GM12878 (cell line): Measurements from ENCODE around the gene KHNYN. TPM values are rescaled to one million over a fixed set of nuclear protein-coding genes. Genes with fewer than 3 reads are reported as not detected.

Source experiments
- ATAC-seq: fragments of 200-7000 bp; cut with Tn5 transposase; 3 replicates; pipeline ENCODE4 v1.9.1; 2020; ENCODE audit warnings: mild to moderate bottlenecking, moderate library complexity
- BruUV-seq: library from RNA; stranded (reverse); fragments of 400-500 nt; replicated peaks from 2 replicates; lab custom pipeline; 2021; lab: Mats Ljungman, UMichigan
- CTCF ChIA-PET: fragments of 300-600 bp; sonication (Branson Sonifier 250); formaldehyde crosslinking; extraction: SDS; loops from one replicate; lab custom pipeline; 2021; ENCODE audit warnings: inconsistent platforms; lab: Yijun Ruan, JAX
- POLR2A ChIA-PET: fragments of 350-600 bp; formaldehyde crosslinking; extraction: SDS; loops from one replicate; lab custom pipeline; 2021; ENCODE audit warnings: inconsistent platforms; lab: Charles Lee
- RAD21 ChIA-PET: fragments of 300-600 bp; sonication (Branson Sonifier 250); formaldehyde crosslinking; loops from one replicate; lab custom pipeline; 2023; ENCODE audit warnings: antibody characterized with exemption; ENCODE audit not compliant: unreplicated experiment; lab: Charles Lee
- SMC1A ChIA-PET: fragments of 300-600 bp; sonication (Branson Sonifier 250); formaldehyde crosslinking; loops from one replicate; lab custom pipeline; 2023; ENCODE audit not compliant: unreplicated experiment, uncharacterized antibody; lab: Charles Lee
- DNase-seq: peaks from one replicate; pipeline ENCODE4 v3.0.0-alpha.2; 2011; ENCODE audit warnings: low read depth, low spot score
- FAIRE-seq: peaks from 3 replicates; lab custom pipeline; 2011; peaks lifted over from hg19 to GRCh38; lab: Jason Lieb, UNC
- H2AFZ ChIP-seq: 2 replicates; pipeline ENCODE4 v1.6.0; 2011; ENCODE audit warnings: low read depth, low read length, control low read depth; ENCODE audit not compliant: control insufficient read depth
- H3K27ac ChIP-seq: 2 replicates; pipeline ENCODE4 v1.5.1; 2011; ENCODE audit warnings: control low read depth; ENCODE audit not compliant: control insufficient read depth, insufficient read depth
- H3K27me3 ChIP-seq, 2 experiments: replicated peaks in 1 of 2; 2 replicates each; pipeline versions ENCODE4 v1.6.0 to v1.6.1; 2011; ENCODE audit warnings: low read length in 1 of 2; ENCODE audit not compliant: control insufficient read depth in 2 of 2, insufficient read depth in 2 of 2
- H3K36me3 ChIP-seq, 2 experiments: 2 replicates each; pipeline ENCODE4 v1.5.1; 2011; ENCODE audit warnings: low read length in 1 of 2; ENCODE audit not compliant: control insufficient read depth in 2 of 2, insufficient read depth in 2 of 2
- H3K4me1 ChIP-seq: 2 replicates; pipeline ENCODE4 v1.6.1; 2011; ENCODE audit warnings: mild to moderate bottlenecking, low read length, moderate library complexity, mixed read lengths; ENCODE audit not compliant: control insufficient read depth, insufficient read depth
- H3K4me2 ChIP-seq: 2 replicates; pipeline ENCODE4 v1.6.0; 2011; ENCODE audit warnings: control low read depth; ENCODE audit not compliant: control insufficient read depth, insufficient read depth
- H3K4me3 ChIP-seq: fragments of 200-600 bp; sonication (generic); 2 replicates; pipeline ENCODE4 v1.5.1; 2016
- H3K79me2 ChIP-seq: 2 replicates; pipeline ENCODE4 v1.6.0; 2011; ENCODE audit warnings: low read length; ENCODE audit not compliant: control insufficient read depth, insufficient read depth
- H3K9ac ChIP-seq: 2 replicates; pipeline ENCODE4 v1.8.0; 2011; ENCODE audit warnings: low read length, control low read depth, mixed read lengths; ENCODE audit not compliant: control insufficient read depth, insufficient read depth
- H3K9me3 ChIP-seq: replicated peaks from 3 replicates; pipeline ENCODE4 v1.5.1; 2011; ENCODE audit warnings: mild to moderate bottlenecking, low read length; ENCODE audit not compliant: control insufficient read depth, insufficient read depth
- H4K20me1 ChIP-seq: 2 replicates; pipeline ENCODE4 v1.6.0; 2011; ENCODE audit not compliant: control insufficient read depth, insufficient read depth
- CBX5 ChIP-seq: sonication (generic); IDR thresholded peaks from 2 replicates; pipeline ENCODE4 v1.6.1; 2016; ENCODE audit warnings: low read depth, moderate library complexity, mild to moderate bottlenecking, inconsistent platforms
- CHD4 ChIP-seq: fragments of 200-600 bp; sonication (generic); IDR thresholded peaks from 2 replicates; pipeline ENCODE4 v1.6.1; 2016; ENCODE audit warnings: mild to moderate bottlenecking
- CREB1 ChIP-seq: IDR thresholded peaks from 2 replicates; pipeline ENCODE4 v1.6.1; 2012; ENCODE audit warnings: low read depth, mild to moderate bottlenecking, inconsistent platforms
- EP300 ChIP-seq, 2 experiments: fragments of 150-350 bp in 1 of 2; IDR thresholded peaks; 2 replicates each; pipeline ENCODE4 v1.6.1; 2011 to 2012; ENCODE audit warnings: low read depth in 2 of 2, low read length in 2 of 2, borderline replicate concordance in 1 of 2, improper control_type of control experiment in 1 of 2, inconsistent platforms in 1 of 2; ENCODE audit not compliant: control insufficient read depth in 1 of 2
- FOS ChIP-seq: IDR thresholded peaks from 3 replicates; pipeline ENCODE4 v1.6.1; 2011; ENCODE audit warnings: borderline replicate concordance; ENCODE audit not compliant: insufficient read length; ENCODE audit errors: extremely low read depth
- IKZF1 ChIP-seq: fragments of 450-650 bp; conservative IDR thresholded peaks from 2 replicates; pipeline ENCODE4 v1.6.1; 2017; ENCODE audit warnings: antibody characterized with exemption, mild to moderate bottlenecking
- IKZF2 ChIP-seq, 2 experiments: fragments of 450-650 bp; IDR thresholded peaks; 2 replicates each; pipeline ENCODE4 v1.6.1; 2017; ENCODE audit warnings: mild to moderate bottlenecking in 2 of 2, moderate library complexity in 2 of 2
- JUND ChIP-seq: IDR thresholded peaks from 2 replicates; pipeline ENCODE4 v1.6.1; 2012; ENCODE audit warnings: low read depth, mild to moderate bottlenecking, low read length, improper control_type of control experiment, moderate library complexity
- NFXL1 ChIP-seq: fragments of 450-650 bp; IDR thresholded peaks from 2 replicates; pipeline ENCODE4 v1.6.1; 2017; ENCODE audit warnings: antibody characterized with exemption, mild to moderate bottlenecking, borderline replicate concordance
- ZBTB4 ChIP-seq: fragments of 450-650 bp; formaldehyde crosslinking; IDR thresholded peaks from 2 replicates; pipeline ENCODE4 v1.4.0; 2022; ENCODE audit warnings: mild to moderate bottlenecking, moderate library complexity
- ZNF217 ChIP-seq: fragments of 450-650 bp; IDR thresholded peaks from 2 replicates; pipeline ENCODE4 v1.6.1; 2017; ENCODE audit warnings: antibody characterized with exemption, mild to moderate bottlenecking
- ZNF687 ChIP-seq: fragments of 450-650 bp; IDR thresholded peaks from 2 replicates; pipeline ENCODE4 v1.6.1; 2017; ENCODE audit warnings: mild to moderate bottlenecking, moderate library complexity
- WGBS: methylation state at CpG from one replicate; pipeline ENCODE4 v1.1.6; 2016; ENCODE audit warnings: low lambda C conversion rate; ENCODE audit not compliant: insufficient replicate concordance, insufficient coverage; ENCODE audit errors: missing lambda C conversion rate; 5-methylcytosine and 5-hydroxymethylcytosine counted together
- in situ Hi-C: fragments of 300-500 bp; cut with MboI; formaldehyde crosslinking; loops from 9 replicates; pipeline ENCODE4 v1.14.3; 2018; ENCODE audit warnings: mixed read lengths
- intact Hi-C: fragments of 100-400 bp; cut with micrococcal nuclease; formaldehyde crosslinking; loops from one replicate; pipeline ENCODE4 v1.14.2; 2022; ENCODE audit not compliant: unreplicated experiment
- polyA plus RNA-seq, 11 experiments: library from polyadenylated mRNA; depleted of rRNA in 4 of 11; unstranded in 6 of 11; stranded (reverse) in 5 of 11; fragments of >200 nt; fragmentation: Nextera tagmentation in 4 of 11; fragmentation: Illumina TruSeq in 1 of 11; extraction: Ambion mirVana in 4 of 11; extraction: Trizol in 1 of 11; gene quantifications; 1 replicate in 1 of 11; 2 replicates in 10 of 11; pipeline versions ENCODE4 v1.2.1 to v1.2.3, GENCODE V29; 2011 to 2016; ENCODE audit warnings: inconsistent platforms in 2 of 11, missing spikeins in 2 of 11, low read depth in 1 of 11
- total RNA-seq, 4 experiments: library from RNA; depleted of rRNA in 3 of 4; stranded (reverse); fragments of >200 nt in 3 of 4; fragmentation: Illumina TruSeq in 1 of 4; extraction: Trizol in 1 of 4; gene quantifications; 2 replicates each; pipeline versions ENCODE4 v1.2.1 to v1.2.3, GENCODE V29; 2013 to 2021
- TF ChIP-seq, protein P1 (sequence below): IDR thresholded peaks from 2 replicates; pipeline ENCODE4 v1.6.1; 2012; ENCODE audit warnings: low read depth, low read length, improper control_type of control experiment

KHNYN gene
- total and polyA plus RNA-seq, 10 of the 15 experiments (the other 5 are each of a cell fraction or from before 2014, with no cell fraction given), result 1.4 to 34.7 (median 21.5) TPM

DNA sequence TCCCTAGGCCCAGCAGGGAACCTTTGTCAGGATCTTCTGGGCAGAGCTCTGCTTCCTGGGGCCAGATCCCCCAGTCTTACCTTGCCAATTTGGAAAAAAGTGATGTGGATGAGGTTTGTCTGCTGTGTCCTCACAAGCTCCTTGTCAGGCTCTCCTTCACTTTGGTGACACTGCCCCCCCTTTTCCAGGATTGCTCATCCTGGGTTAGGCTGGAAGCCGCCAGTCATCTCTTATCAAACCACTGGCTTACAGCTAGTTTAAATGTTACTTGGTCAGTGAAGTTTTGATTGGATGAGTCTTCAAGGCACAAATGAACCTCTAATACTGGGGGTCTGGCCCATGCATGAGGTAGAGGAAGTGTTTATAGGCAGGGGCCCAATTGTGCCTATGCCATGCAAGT is 15.7 kb upstream of the KHNYN start:
- H3K27ac ChIP-seq, result no peak overlapping the region
- ChIA-PET RAD21 (interaction anchor here (1.0 to 1.7 kb wide), 2 partner anchors 18 to 81 kb away, joined by 4 to 7 read pairs; no protein-coding TSS in a partner anchor), SMC1A (interaction anchor here (0.7 to 2.2 kb wide), 5 partner anchors 11 to 52 kb away, joined by 3 to 14 read pairs (median 3); no protein-coding TSS in a partner anchor), POLR2A (no interaction called here), CTCF (interaction anchor here (0.8 to 3.5 kb wide), 8 partner anchors 11 to 106 kb away, joined by 3 to 18 read pairs (median 3); partner anchors contain the start of genes CIDEB and RIPK3)
- no peak overlapping the region for H3K4me2 ChIP-seq
- in situ Hi-C loops, result no loop called here
- no peaks in the 10 kb centered on the region for H3K9me3 ChIP-seq
- ATAC-seq (no peak), FAIRE-seq (no peak), DNase-seq (no peak)
- H3K4me1 ChIP-seq, result no peaks in the 10 kb centered on the region
- H4K20me1 ChIP-seq, result no peaks in the 10 kb centered on the region
- no peak overlapping the region for H2AFZ ChIP-seq
- BruUV-seq, result no TSS peak
- intact Hi-C loops, result loop anchor here (5.0 kb wide), 1 partner anchor 47 kb away; the partner anchor contains the start of gene NFATC4
- H3K27me3 ChIP-seq, result peaks cover 0 to 5% of the 10 kb centered on the region in 2 experiments; a peak in 3 of 4 replicates
- 19% methylated on average over 1 of the region's 1 CpG for WGBS
- H3K4me3 ChIP-seq, result no peak overlapping the region
- H3K36me3 ChIP-seq, result no peaks in the 10 kb centered on the region
- no peaks in the 10 kb centered on the region for H3K79me2 ChIP-seq
- H3K9ac ChIP-seq, result no peak overlapping the region
- TF ChIP-seq CBX5 (no peak), NFXL1 (no peak), CREB1 (no peak), EP300 (IDR thresholded peaks at IDR 0.05; ENCODE audit: borderline replicate concordance in 1 of 2, control insufficient read depth in 1 of 2, low read depth in 2 of 2, low read length in 2 of 2) (no peak), ZNF217 (no peak), IKZF2 (IDR thresholded peaks at IDR 0.05) (no peak), JUND (no peak), ZBTB4 (CRISPR knock-in tag) (no peak), IKZF1 (no peak), FOS (no peak), CHD4 (no peak), ZNF687 (no peak)
- TF ChIP-seq, protein P1, sequence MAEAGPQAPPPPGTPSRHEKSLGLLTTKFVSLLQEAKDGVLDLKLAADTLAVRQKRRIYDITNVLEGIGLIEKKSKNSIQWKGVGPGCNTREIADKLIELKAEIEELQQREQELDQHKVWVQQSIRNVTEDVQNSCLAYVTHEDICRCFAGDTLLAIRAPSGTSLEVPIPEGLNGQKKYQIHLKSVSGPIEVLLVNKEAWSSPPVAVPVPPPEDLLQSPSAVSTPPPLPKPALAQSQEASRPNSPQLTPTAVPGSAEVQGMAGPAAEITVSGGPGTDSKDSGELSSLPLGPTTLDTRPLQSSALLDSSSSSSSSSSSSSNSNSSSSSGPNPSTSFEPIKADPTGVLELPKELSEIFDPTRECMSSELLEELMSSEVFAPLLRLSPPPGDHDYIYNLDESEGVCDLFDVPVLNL, result no peak
